Transverse colon (tissue), 4 donors: ENCODE data around the gene CDYL. TPM values are rescaled to one million over a fixed set of nuclear protein-coding genes. Genes with fewer than 3 reads are reported as not detected.

ENCODE experiments used
- DNase-seq: peaks from one replicate; pipeline ENCODE4 v3.0.0-alpha.2; 2019
- H3K27ac ChIP-seq, 4 donors: fragments of 200-600 bp; sonication (generic); 2 replicates each; pipeline ENCODE4 v1.5.1; 2016 to 2018; ENCODE audit warnings: inconsistent platforms in 4 of 4
- H3K27me3 ChIP-seq: fragments of 200-600 bp; sonication (generic); 2 replicates; pipeline ENCODE4 v1.5.1; 2017; ENCODE audit warnings: inconsistent platforms
- H3K36me3 ChIP-seq, 4 donors: fragments of 200-600 bp; sonication (generic); 2 replicates each; pipeline ENCODE4 v1.5.1; 2017 to 2019; ENCODE audit warnings: inconsistent platforms in 4 of 4
- H3K4me1 ChIP-seq, 4 donors: fragments of 200-600 bp; sonication (generic); 2 replicates each; pipeline ENCODE4 v1.5.1; 2017 to 2020; ENCODE audit warnings: inconsistent platforms in 4 of 4
- H3K4me3 ChIP-seq, 4 donors: fragments of 200-600 bp; sonication (generic); 1 replicate in 1 of 4; 2 replicates in 3 of 4; pipeline versions ENCODE4 v1.5.1 to v1.6.1; 2017 to 2019; ENCODE audit warnings: inconsistent platforms in 4 of 4
- H3K9me3 ChIP-seq, 2 donors: fragments of 200-600 bp; sonication (generic); 2 replicates each; pipeline ENCODE4 v1.5.1; 2017 to 2019; ENCODE audit warnings: inconsistent platforms in 2 of 2
- EP300 ChIP-seq: sonication (generic); formaldehyde crosslinking; IDR thresholded peaks from one replicate; pipeline ENCODE4 v1.6.1; 2017; ENCODE audit warnings: antibody characterized with exemption, low read depth
- POLR2A ChIP-seq: fragments of 450-650 bp; IDR thresholded peaks from one replicate; pipeline ENCODE4 v1.6.1; 2016; ENCODE audit warnings: antibody characterized with exemption, mild to moderate bottlenecking, moderate library complexity
- POLR2AphosphoS5 ChIP-seq, 3 donors: sonication (generic); formaldehyde crosslinking; IDR thresholded peaks; one replicate each; pipeline ENCODE4 v1.6.1; 2016; ENCODE audit warnings: antibody characterized with exemption in 3 of 3
- WGBS, 2 donors: methylation state at CpG; one replicate each; pipeline ENCODE4 v1.1.5; 2018; ENCODE audit warnings: low coverage in 1 of 2; 5-methylcytosine and 5-hydroxymethylcytosine counted together
- in situ Hi-C, 4 donors: fragments of 200-750 bp; cut with MboI; loops; one replicate each; pipeline versions ENCODE4 v1.15.0 to v1.15.1; 2017; ENCODE audit warnings: low sequenced_read_pairs in 3 of 4, low pct_ligation_motif_present in 1 of 4, low pct_unique_long_range_greater_than_20kb in 1 of 4
- intact Hi-C: fragments of 100-400 bp; cut with DNase I; formaldehyde crosslinking; loops from one replicate; pipeline ENCODE4 v1.15.1; 2023; ENCODE audit warnings: low total_unique reads
- total RNA-seq, 4 donors: library from RNA; depleted of rRNA; stranded (reverse); fragments of >200 nt; gene quantifications; one replicate each; pipeline ENCODE4 v1.1.0, GENCODE V29; 2016
- TF ChIP-seq, protein P1 (sequence below), 5 experiments: fragments of 200-600 bp in 3 of 5; fragments of 450-650 bp in 2 of 5; sonication (generic) in 3 of 5; IDR thresholded peaks; 1 replicate in 2 of 5; 2 replicates in 3 of 5; pipeline ENCODE4 v1.5.1; 2016 to 2017; ENCODE audit warnings: antibody characterized with exemption in 5 of 5, inconsistent platforms in 3 of 5, mild to moderate bottlenecking in 2 of 5, moderate library complexity in 1 of 5

The CDYL gene
- total RNA-seq, 4 donors from 2014 or later, result 23.6 to 40.8 (median 30.0) TPM

DNA sequence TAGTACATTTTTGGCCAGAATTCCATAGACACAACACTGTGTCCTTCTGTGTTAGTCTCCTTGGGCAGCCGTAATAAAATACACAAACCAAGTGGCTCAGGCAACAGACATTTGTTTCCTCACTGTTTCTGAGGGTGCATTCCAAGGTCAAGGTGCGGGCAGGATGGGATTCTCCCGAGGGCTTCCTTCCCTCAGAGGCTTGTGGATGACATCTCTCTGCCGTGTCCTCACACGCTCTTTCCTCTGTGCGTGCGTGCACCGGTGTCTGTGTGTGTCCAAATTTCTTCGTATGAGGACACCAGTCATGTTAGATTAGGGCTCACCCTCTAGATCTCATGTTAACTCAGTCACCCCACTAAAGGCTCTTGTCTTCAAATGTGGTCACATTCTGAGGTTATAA is 30.6 kb downstream of the CDYL start:
- no peaks in the 10 kb centered on the region for H3K36me3 ChIP-seq
- H3K4me3 ChIP-seq, result no peak overlapping the region
- peaks cover 0 to 61% (median 41%) of the 10 kb centered on the region in 4 donors for H3K4me1 ChIP-seq
- WGBS, 2 donors, result 29 to 80% methylated on average over 1 to 9 of the region's 9 CpGs
- H3K9me3 ChIP-seq, result no peaks in the 10 kb centered on the region
- H3K27me3 ChIP-seq, result no peaks in the 10 kb centered on the region
- no peak for DNase-seq
- intact Hi-C loops, result no loop called here
- TF ChIP-seq, protein P1, sequence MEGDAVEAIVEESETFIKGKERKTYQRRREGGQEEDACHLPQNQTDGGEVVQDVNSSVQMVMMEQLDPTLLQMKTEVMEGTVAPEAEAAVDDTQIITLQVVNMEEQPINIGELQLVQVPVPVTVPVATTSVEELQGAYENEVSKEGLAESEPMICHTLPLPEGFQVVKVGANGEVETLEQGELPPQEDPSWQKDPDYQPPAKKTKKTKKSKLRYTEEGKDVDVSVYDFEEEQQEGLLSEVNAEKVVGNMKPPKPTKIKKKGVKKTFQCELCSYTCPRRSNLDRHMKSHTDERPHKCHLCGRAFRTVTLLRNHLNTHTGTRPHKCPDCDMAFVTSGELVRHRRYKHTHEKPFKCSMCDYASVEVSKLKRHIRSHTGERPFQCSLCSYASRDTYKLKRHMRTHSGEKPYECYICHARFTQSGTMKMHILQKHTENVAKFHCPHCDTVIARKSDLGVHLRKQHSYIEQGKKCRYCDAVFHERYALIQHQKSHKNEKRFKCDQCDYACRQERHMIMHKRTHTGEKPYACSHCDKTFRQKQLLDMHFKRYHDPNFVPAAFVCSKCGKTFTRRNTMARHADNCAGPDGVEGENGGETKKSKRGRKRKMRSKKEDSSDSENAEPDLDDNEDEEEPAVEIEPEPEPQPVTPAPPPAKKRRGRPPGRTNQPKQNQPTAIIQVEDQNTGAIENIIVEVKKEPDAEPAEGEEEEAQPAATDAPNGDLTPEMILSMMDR (IDR thresholded peaks at IDR 0.05), result no peak
- TF ChIP-seq POLR2A (no peak), EP300 (no peak), POLR2AphosphoS5 (IDR thresholded peaks at IDR 0.05) (no peak)
- H3K27ac ChIP-seq, result no peak overlapping the region
- in situ Hi-C loops, result no loop called here

DNA sequence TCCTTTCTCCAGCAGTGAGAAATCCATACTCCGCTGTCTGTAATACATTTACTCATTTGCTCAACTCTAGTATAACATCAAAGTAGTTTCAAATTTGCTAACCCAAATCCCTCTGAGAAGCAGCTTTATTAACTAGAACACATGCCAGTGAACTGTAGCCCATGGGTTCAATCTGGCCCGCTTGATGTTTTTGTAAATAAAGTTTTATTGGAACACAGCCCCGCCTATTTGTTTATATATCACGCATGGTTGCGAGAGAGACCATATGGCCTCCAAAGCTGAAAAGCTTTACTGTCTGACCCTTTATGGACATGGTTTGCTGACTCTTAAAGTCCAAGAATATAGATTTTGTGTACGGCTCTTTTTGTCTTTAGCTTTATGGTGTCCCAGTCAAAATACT is 32.2 kb downstream of the CDYL start:
- TF ChIP-seq POLR2A (no peak), POLR2AphosphoS5 (IDR thresholded peaks at IDR 0.05) (no peak), EP300 (no peak)
- TF ChIP-seq, protein P1 (IDR thresholded peaks at IDR 0.05), result no peak
- H3K36me3 ChIP-seq, result no peaks in the 10 kb centered on the region
- DNase-seq, result no peak
- intact Hi-C loops, result no loop called here
- no peak overlapping the region for H3K27ac ChIP-seq
- 78 to 84% methylated on average over 6 of the region's 6 CpGs for WGBS, 2 donors
- peaks cover 0 to 52% (median 37%) of the 10 kb centered on the region in 4 donors for H3K4me1 ChIP-seq
- no peaks in the 10 kb centered on the region for H3K27me3 ChIP-seq
- no peak overlapping the region for H3K4me3 ChIP-seq
- in situ Hi-C loops, result no loop called here
- H3K9me3 ChIP-seq, result no peaks in the 10 kb centered on the region

DNA sequence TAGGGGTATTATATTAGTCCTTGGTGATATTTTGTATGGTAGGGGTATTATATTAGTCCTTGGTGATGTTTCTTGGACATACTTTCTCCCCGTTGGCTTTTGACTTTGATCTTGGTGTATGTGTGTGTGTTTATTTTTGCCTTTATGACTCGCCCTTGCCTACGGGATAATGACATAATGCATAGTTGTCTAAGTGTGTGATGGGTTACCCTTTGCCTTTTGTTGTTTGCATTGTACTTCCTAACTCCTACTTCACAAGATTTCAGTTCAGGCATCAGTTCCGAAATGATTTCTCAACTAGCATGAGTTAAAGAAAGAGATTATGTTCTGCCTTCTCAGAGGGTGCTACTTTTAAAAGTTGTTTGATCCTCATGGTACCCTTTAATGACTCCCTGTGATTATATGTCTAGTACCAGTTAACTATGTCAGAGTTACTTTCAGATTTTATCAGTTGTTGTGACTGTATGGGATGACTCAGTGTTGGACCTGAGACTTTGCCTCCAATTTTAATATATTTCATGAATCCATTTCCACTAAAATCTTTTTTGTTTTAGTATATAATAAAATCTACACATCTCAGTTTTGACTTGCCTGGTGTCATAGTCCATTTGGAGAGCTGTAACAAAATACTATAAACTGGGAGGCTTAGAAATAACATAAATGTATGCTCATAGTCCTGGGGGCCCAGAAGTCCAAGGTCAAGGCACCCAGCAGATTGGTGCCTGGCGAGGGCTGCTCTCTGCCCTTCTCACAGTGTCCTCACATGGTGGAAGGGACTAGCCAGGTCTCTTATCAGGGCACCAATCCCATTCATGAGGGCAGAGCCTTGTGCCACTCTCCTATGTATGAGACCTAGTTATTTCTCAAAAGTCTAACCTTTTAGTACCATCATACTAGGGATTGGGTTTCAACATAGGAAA is 34.1 kb downstream of the CDYL start:
- Histone ChIP-seq H3K9me3 (no peaks in the 10 kb centered on the region), H3K27me3 (no peaks in the 10 kb centered on the region), H3K4me3 (no peak overlapping the region), H3K4me1 (peaks cover 0 to 55% (median 31%) of the 10 kb centered on the region in 4 donors), H3K27ac (peak overlapping the region in 2 of 4 donors; percentile 31 to 49), H3K36me3 (no peaks in the 10 kb centered on the region)
- no peak for DNase-seq
- 55 to 56% methylated on average over 5 of the region's 5 CpGs for WGBS, 2 donors
- intact Hi-C loops, result no loop called here
- in situ Hi-C loops, result no loop called here
- TF ChIP-seq POLR2A (no peak), POLR2AphosphoS5 (IDR thresholded peaks at IDR 0.05) (peak in 1 of 3 donors; percentile 27), EP300 (no peak)

DNA sequence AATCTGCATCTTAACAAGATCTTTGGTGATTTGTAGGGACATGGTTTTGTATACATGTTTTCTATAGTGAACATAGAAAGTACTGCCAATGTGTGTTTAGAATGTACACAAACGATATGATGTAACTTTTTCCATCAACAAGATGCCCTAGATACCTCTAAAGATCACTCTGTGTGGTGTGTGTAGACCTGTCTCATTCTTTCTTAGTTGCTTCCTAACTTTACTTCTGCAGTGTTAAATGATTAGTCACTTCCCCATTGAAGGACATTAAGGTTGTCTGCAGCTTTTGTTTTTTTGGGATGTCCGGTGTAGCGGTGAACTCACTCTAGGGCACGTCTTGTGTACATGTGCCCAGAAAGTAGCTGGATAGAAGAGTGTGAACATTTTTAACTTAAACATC is 35.9 kb downstream of the CDYL start:
- Histone ChIP-seq H3K4me1 (peaks cover 0 to 43% (median 25%) of the 10 kb centered on the region in 4 donors), H3K36me3 (no peaks in the 10 kb centered on the region), H3K4me3 (no peak overlapping the region), H3K27ac (no peak overlapping the region), H3K27me3 (no peaks in the 10 kb centered on the region), H3K9me3 (no peaks in the 10 kb centered on the region)
- in situ Hi-C loops, result no loop called here
- DNase-seq, result no peak
- TF ChIP-seq POLR2AphosphoS5 (IDR thresholded peaks at IDR 0.05), result no peak
- no peak for TF ChIP-seq EP300
- TF ChIP-seq, protein P1 (IDR thresholded peaks at IDR 0.05), result no peak
- TF ChIP-seq POLR2A, result no peak
- intact Hi-C loops, result no loop called here
- WGBS, 2 donors, result 76 to 83% methylated on average over 1 to 4 of the region's 4 CpGs
